ENCODE measurements around the gene BMP7.

Gene BMP7

GRCh38 chr20:57209413-57209812 lies 57.0 kb downstream of the BMP7 start:
- H4K8ac ChIP-seq (ENCODE audit: low read depth, low read length): no peak overlapping the region
- peaks cover 17 to 23% of the 10 kb centered on the region in 2 donors for H3K4me1 ChIP-seq (ENCODE audit: control insufficient read depth in 2 of 2, insufficient read depth in 1 of 2, low read depth in 1 of 2, low read length in 2 of 2)
- H2BK15ac ChIP-seq (ENCODE audit: low read length): no peak overlapping the region
- H4K91ac ChIP-seq (ENCODE audit: low read depth, low read length, poor library complexity): no peak overlapping the region
- H2AFZ ChIP-seq (ENCODE audit: low read length): no peak overlapping the region
- no peak overlapping the region for H3K9ac ChIP-seq (ENCODE audit: low read depth, low read length, poor library complexity)
- no peaks in the 10 kb centered on the region for H3K79me1 ChIP-seq (ENCODE audit: low read depth, low read length)
- no peak overlapping the region for H3K14ac ChIP-seq (ENCODE audit: low read length)
- H3K4me3 ChIP-seq (ENCODE audit: low read length in 2 of 2): no peak overlapping the region
- H2BK120ac ChIP-seq (ENCODE audit: low read depth, low read length): no peak overlapping the region
- no peak overlapping the region for H2AK5ac ChIP-seq (ENCODE audit: low read depth, low read length)
- peaks cover 0 to 1% (median 0%) of the 10 kb centered on the region in 3 experiments for H3K27me3 ChIP-seq (ENCODE audit: control insufficient read depth in 3 of 3, insufficient read depth in 3 of 3, low read depth in 1 of 3, low read length in 3 of 3)
- H3K4me2 ChIP-seq (ENCODE audit: insufficient read depth, low read length, poor library complexity, severe bottlenecking): no peak overlapping the region
- no peak overlapping the region for H2BK12ac ChIP-seq (ENCODE audit: low read length)
- peaks cover 2 to 47% of the 10 kb centered on the region in 2 donors for H3K36me3 ChIP-seq (replicated peaks in 1 of 2; ENCODE audit: control insufficient read depth in 2 of 2, insufficient read depth in 2 of 2, low read length in 2 of 2)
- H2BK5ac ChIP-seq (ENCODE audit: low read length): no peak overlapping the region
- no peak overlapping the region for H3K27ac ChIP-seq (replicated peaks; ENCODE audit: low read length)
- H3K4ac ChIP-seq (ENCODE audit: low read length): no peak overlapping the region
- no peak overlapping the region for H3K18ac ChIP-seq (ENCODE audit: low read length)
- WGBS, 2 donors (ENCODE audit: extremely low coverage in 2 of 2, insufficient read length in 2 of 2, insufficient replicate concordance in 1 of 2): no CpG with 5 or more reads among the region's 3 CpGs
- H3K23ac ChIP-seq (ENCODE audit: low read depth, low read length, poor library complexity): no peak overlapping the region
- H3K9me3 ChIP-seq (replicated peaks in 1 of 2; ENCODE audit: control insufficient read depth in 2 of 2, insufficient read depth in 1 of 2, low read depth in 1 of 2, low read length in 2 of 2): peaks cover 0 to 2% of the 10 kb centered on the region in 2 donors
- no peak for DNase-seq (ENCODE audit: low spot score)

GRCh38 chr20:57208198-57208597 lies 58.2 kb downstream of the BMP7 start:
- no peak overlapping the region for H3K18ac ChIP-seq (ENCODE audit: low read length)
- H2AK5ac ChIP-seq (ENCODE audit: low read depth, low read length): no peak overlapping the region
- H2AFZ ChIP-seq (ENCODE audit: low read length): no peak overlapping the region
- H3K9me3 ChIP-seq (replicated peaks in 1 of 2; ENCODE audit: control insufficient read depth in 2 of 2, insufficient read depth in 1 of 2, low read depth in 1 of 2, low read length in 2 of 2): peaks cover 0 to 2% of the 10 kb centered on the region in 2 donors
- no peak overlapping the region for H3K27ac ChIP-seq (replicated peaks; ENCODE audit: low read length)
- no CpG with 5 or more reads among the region's 2 CpGs for WGBS, 2 donors (ENCODE audit: extremely low coverage in 2 of 2, insufficient read length in 2 of 2, insufficient replicate concordance in 1 of 2)
- H3K27me3 ChIP-seq (ENCODE audit: control insufficient read depth in 3 of 3, insufficient read depth in 3 of 3, low read depth in 1 of 3, low read length in 3 of 3): no peaks in the 10 kb centered on the region
- DNase-seq (ENCODE audit: low spot score): no peak
- no peak overlapping the region for H2BK12ac ChIP-seq (ENCODE audit: low read length)
- H2BK5ac ChIP-seq (ENCODE audit: low read length): no peak overlapping the region
- peaks cover 2 to 57% of the 10 kb centered on the region in 2 donors for H3K36me3 ChIP-seq (replicated peaks in 1 of 2; ENCODE audit: control insufficient read depth in 2 of 2, insufficient read depth in 2 of 2, low read length in 2 of 2)
- no peak overlapping the region for H3K9ac ChIP-seq (ENCODE audit: low read depth, low read length, poor library complexity)
- H2BK15ac ChIP-seq (ENCODE audit: low read length): no peak overlapping the region
- H3K79me1 ChIP-seq (ENCODE audit: low read depth, low read length): no peaks in the 10 kb centered on the region
- H3K4me1 ChIP-seq (ENCODE audit: control insufficient read depth in 2 of 2, insufficient read depth in 1 of 2, low read depth in 1 of 2, low read length in 2 of 2): peaks cover 16 to 18% of the 10 kb centered on the region in 2 donors
- H3K14ac ChIP-seq (ENCODE audit: low read length): no peak overlapping the region
- H2BK120ac ChIP-seq (ENCODE audit: low read depth, low read length): no peak overlapping the region
- no peak overlapping the region for H4K91ac ChIP-seq (ENCODE audit: low read depth, low read length, poor library complexity)
- H4K8ac ChIP-seq (ENCODE audit: low read depth, low read length): no peak overlapping the region
- no peak overlapping the region for H3K4me3 ChIP-seq (ENCODE audit: low read length in 2 of 2)
- no peak overlapping the region for H3K23ac ChIP-seq (ENCODE audit: low read depth, low read length, poor library complexity)
- no peak overlapping the region for H3K4ac ChIP-seq (ENCODE audit: low read length)
- H3K4me2 ChIP-seq (ENCODE audit: insufficient read depth, low read length, poor library complexity, severe bottlenecking): no peak overlapping the region

- no CpG with 5 or more reads among the region's 3 CpGs for WGBS, 2 donors (ENCODE audit: extremely low coverage in 2 of 2, insufficient read length in 2 of 2, insufficient replicate concordance in 1 of 2)
- H3K4me1 ChIP-seq (ENCODE audit: control insufficient read depth in 2 of 2, insufficient read depth in 1 of 2, low read depth in 1 of 2, low read length in 2 of 2): peaks cover 8 to 11% of the 10 kb centered on the region in 2 donors
- H3K4me2 ChIP-seq (ENCODE audit: insufficient read depth, low read length, poor library complexity, severe bottlenecking): no peak overlapping the region
- no peak overlapping the region for H2AFZ ChIP-seq (ENCODE audit: low read length)
- H4K91ac ChIP-seq (ENCODE audit: low read depth, low read length, poor library complexity): no peak overlapping the region
- no peak overlapping the region for H3K4ac ChIP-seq (ENCODE audit: low read length)
- H3K36me3 ChIP-seq (replicated peaks in 1 of 2; ENCODE audit: control insufficient read depth in 2 of 2, insufficient read depth in 2 of 2, low read length in 2 of 2): peaks cover 2 to 67% of the 10 kb centered on the region in 2 donors
- no peaks in the 10 kb centered on the region for H3K27me3 ChIP-seq (ENCODE audit: control insufficient read depth in 3 of 3, insufficient read depth in 3 of 3, low read depth in 1 of 3, low read length in 3 of 3)
- H4K8ac ChIP-seq (ENCODE audit: low read depth, low read length): no peak overlapping the region
- no peak overlapping the region for H2BK15ac ChIP-seq (ENCODE audit: low read length)
- H3K18ac ChIP-seq (ENCODE audit: low read length): no peak overlapping the region
- DNase-seq (ENCODE audit: low spot score): no peak
- H3K14ac ChIP-seq (ENCODE audit: low read length): no peak overlapping the region
- no peak overlapping the region for H3K9ac ChIP-seq (ENCODE audit: low read depth, low read length, poor library complexity)
- no peak overlapping the region for H2AK5ac ChIP-seq (ENCODE audit: low read depth, low read length)
- H3K79me1 ChIP-seq (ENCODE audit: low read depth, low read length): no peaks in the 10 kb centered on the region
- H3K4me3 ChIP-seq (ENCODE audit: low read length in 2 of 2): no peak overlapping the region
- no peak overlapping the region for H2BK12ac ChIP-seq (ENCODE audit: low read length)
- H2BK120ac ChIP-seq (ENCODE audit: low read depth, low read length): no peak overlapping the region
- no peak overlapping the region for H2BK5ac ChIP-seq (ENCODE audit: low read length)
- peaks cover 0 to 2% of the 10 kb centered on the region in 2 donors for H3K9me3 ChIP-seq (replicated peaks in 1 of 2; ENCODE audit: control insufficient read depth in 2 of 2, insufficient read depth in 1 of 2, low read depth in 1 of 2, low read length in 2 of 2)
- no peak overlapping the region for H3K27ac ChIP-seq (replicated peaks; ENCODE audit: low read length)
- no peak overlapping the region for H3K23ac ChIP-seq (ENCODE audit: low read depth, low read length, poor library complexity)
Measured at GRCh38 chr20:57207251-57207650, 59.2 kb downstream of the BMP7 start.

GRCh38 chr20:57205606-57206219 lies 60.7 kb downstream of the BMP7 start:
- no peak for DNase-seq (ENCODE audit: low spot score)

More at GRCh38 chr20:57205606-57206219, 60.7 kb downstream of the BMP7 start:
- no peak overlapping the region for H2BK120ac ChIP-seq (ENCODE audit: low read depth, low read length)
- no peak overlapping the region for H4K91ac ChIP-seq (ENCODE audit: low read depth, low read length, poor library complexity)
- H2BK5ac ChIP-seq (ENCODE audit: low read length): no peak overlapping the region
- peaks cover 0 to 2% of the 10 kb centered on the region in 2 donors for H3K9me3 ChIP-seq (replicated peaks in 1 of 2; ENCODE audit: control insufficient read depth in 2 of 2, insufficient read depth in 1 of 2, low read depth in 1 of 2, low read length in 2 of 2)
- no peak overlapping the region for H3K18ac ChIP-seq (ENCODE audit: low read length)
- H4K8ac ChIP-seq (ENCODE audit: low read depth, low read length): no peak overlapping the region
- no peak overlapping the region for H2BK15ac ChIP-seq (ENCODE audit: low read length)
- no peak overlapping the region for H3K14ac ChIP-seq (ENCODE audit: low read length)
- no peaks in the 10 kb centered on the region for H3K79me1 ChIP-seq (ENCODE audit: low read depth, low read length)
- H2AFZ ChIP-seq (ENCODE audit: low read length): no peak overlapping the region
- H3K4me2 ChIP-seq (ENCODE audit: insufficient read depth, low read length, poor library complexity, severe bottlenecking): no peak overlapping the region
- no peak overlapping the region for H3K9ac ChIP-seq (ENCODE audit: low read depth, low read length, poor library complexity)
- no peak overlapping the region for H3K27ac ChIP-seq (replicated peaks; ENCODE audit: low read length)
- no peak overlapping the region for H2AK5ac ChIP-seq (ENCODE audit: low read depth, low read length)
- no peak overlapping the region for H2BK12ac ChIP-seq (ENCODE audit: low read length)
- H3K4me3 ChIP-seq (ENCODE audit: low read length in 2 of 2): no peak overlapping the region
- no peak overlapping the region for H3K4ac ChIP-seq (ENCODE audit: low read length)
- H3K36me3 ChIP-seq (replicated peaks in 1 of 2; ENCODE audit: control insufficient read depth in 2 of 2, insufficient read depth in 2 of 2, low read length in 2 of 2): peaks cover 2 to 82% of the 10 kb centered on the region in 2 donors
- H3K23ac ChIP-seq (ENCODE audit: low read depth, low read length, poor library complexity): no peak overlapping the region
- no CpG with 5 or more reads among the region's 12 CpGs for WGBS, 2 donors (ENCODE audit: extremely low coverage in 2 of 2, insufficient read length in 2 of 2, insufficient replicate concordance in 1 of 2)
- H3K27me3 ChIP-seq (ENCODE audit: control insufficient read depth in 3 of 3, insufficient read depth in 3 of 3, low read depth in 1 of 3, low read length in 3 of 3): no peaks in the 10 kb centered on the region
- no peaks in the 10 kb centered on the region for H3K4me1 ChIP-seq (ENCODE audit: control insufficient read depth in 2 of 2, insufficient read depth in 1 of 2, low read depth in 1 of 2, low read length in 2 of 2)

All from neuronal stem cell (in vitro differentiated cells).